Measurements from ENCODE around the gene LDLRAD3.

LDLRAD3 gene

DNA sequence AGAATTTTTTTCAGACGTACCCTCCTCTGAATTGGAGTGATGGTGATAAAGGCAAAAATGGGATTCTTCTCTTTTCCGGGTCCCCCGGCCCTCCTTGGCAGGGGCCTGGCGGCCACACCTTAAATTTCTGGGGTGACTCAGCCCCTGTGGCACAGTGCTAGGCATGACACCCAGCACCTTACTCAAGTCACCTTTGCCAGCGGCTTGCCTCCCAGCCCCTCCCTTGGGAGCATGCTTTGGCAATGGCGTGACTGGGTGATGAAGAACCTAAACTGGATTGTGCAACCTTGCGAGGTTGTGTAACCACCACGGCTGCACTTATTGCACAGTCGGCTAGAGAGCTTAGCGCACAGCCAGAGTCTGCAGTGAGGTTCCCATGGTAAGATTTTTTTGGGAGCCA, 16.2 kb upstream of the LDLRAD3 start:
- DNase-seq (ENCODE audit: low spot score), result no peak

GRCh38 chr11:35928688-35929395, 15.0 kb upstream of the LDLRAD3 start:
- no peak for DNase-seq (ENCODE audit: low spot score)

- DNase-seq (ENCODE audit: low spot score), result no peak
Measured at GRCh38 chr11:35930466-35930865, 13.4 kb upstream of the LDLRAD3 start.

DNA sequence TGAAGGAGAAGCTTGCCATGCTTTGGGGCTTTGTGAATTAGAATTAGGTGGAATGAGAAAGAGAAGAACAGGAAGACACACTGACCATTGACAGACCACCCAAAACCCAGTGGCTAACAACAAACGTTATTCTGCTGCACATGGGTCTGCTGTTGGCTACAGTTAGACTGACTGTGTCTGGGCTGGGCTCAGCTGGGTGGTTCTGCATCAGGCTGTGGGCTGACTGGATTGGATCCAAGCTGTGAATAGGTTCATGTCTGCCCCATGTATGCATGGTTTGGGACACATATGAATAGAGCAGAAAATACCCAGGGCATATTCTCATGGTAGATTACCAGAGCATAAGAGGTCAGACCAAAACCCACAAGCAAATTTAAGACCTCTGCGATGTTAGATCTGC, 11.7 kb upstream of the LDLRAD3 start:
- DNase-seq (ENCODE audit: low spot score), result no peak

DNA sequence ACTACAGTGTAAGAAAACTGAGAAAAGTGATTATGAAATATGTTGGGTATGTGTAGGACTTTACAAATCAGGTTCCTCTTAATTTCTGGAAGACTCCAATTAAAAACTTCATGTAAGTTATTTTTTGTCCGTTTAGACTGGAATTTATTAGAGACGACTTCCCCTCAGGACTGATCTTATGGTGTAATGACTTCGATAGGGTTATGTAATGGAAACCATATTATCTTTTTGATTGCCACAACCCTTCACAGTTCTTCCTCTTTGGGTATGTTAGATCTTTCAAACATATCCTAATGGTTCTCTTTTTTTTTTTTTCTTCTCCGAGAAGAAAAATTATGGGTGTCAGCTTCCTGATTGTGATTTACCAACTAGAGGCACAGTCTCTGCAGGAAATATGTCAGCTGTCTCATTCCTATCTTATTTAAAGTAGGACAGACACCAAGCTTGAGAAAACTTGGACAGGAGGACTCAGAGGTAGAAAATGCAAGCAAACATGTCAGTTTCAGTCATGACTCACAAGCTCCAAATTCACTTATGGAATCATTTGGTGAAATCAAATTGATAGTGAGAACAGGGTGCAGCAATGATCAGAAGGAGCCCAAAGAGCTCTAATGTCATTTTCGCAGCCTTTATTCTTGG, 11.1 kb upstream of the LDLRAD3 start:
- DNase-seq (ENCODE audit: low spot score), result no peak

GRCh38 chr11:35933320-35933871, 10.5 kb upstream of the LDLRAD3 start:
- no peak for DNase-seq (ENCODE audit: low spot score)

- no peak for DNase-seq (ENCODE audit: low spot score)
Measured at GRCh38 chr11:35934271-35934670, 9.6 kb upstream of the LDLRAD3 start.

GRCh38 chr11:35934981-35935380, 8.9 kb upstream of the LDLRAD3 start:
- DNase-seq (ENCODE audit: low spot score), result no peak

DNA sequence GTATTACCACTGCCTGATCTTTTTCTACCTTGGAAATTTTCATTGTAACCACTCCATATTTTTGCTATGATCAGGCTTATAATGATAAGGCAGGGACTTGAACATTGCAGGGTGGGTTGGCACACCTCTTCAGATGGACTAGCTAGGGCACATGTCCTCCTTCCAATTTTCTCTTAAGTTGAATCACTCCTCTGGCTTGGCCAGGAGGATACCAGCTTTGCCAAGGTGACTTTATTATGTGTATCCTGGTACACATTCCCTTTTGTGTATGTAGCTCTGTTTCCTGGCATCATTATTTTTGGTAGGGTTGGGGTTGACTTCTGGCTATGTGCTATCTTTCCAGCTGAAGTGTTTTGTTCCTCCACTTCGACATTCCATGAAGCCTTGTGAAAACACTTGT, 8.5 kb upstream of the LDLRAD3 start:
- no peak for DNase-seq (ENCODE audit: low spot score)

- no peak for DNase-seq (ENCODE audit: low spot score)
Measured at GRCh38 chr11:35937111-35937510, 6.8 kb upstream of the LDLRAD3 start.

GRCh38 chr11:35937700-35938099, 6.2 kb upstream of the LDLRAD3 start:
- no peak for DNase-seq (ENCODE audit: low spot score)

- no peak for DNase-seq (ENCODE audit: low spot score)
Measured at GRCh38 chr11:35938231-35938630, 5.6 kb upstream of the LDLRAD3 start.

- DNase-seq (ENCODE audit: low spot score), result no peak
Measured at GRCh38 chr11:35943309-35943708, 553 bp upstream of the LDLRAD3 start.

- DNase-seq (ENCODE audit: low spot score), result peak; percentile 36
Measured at GRCh38 chr11:35944503-35945136, 758 bp downstream of the LDLRAD3 start.

DNA sequence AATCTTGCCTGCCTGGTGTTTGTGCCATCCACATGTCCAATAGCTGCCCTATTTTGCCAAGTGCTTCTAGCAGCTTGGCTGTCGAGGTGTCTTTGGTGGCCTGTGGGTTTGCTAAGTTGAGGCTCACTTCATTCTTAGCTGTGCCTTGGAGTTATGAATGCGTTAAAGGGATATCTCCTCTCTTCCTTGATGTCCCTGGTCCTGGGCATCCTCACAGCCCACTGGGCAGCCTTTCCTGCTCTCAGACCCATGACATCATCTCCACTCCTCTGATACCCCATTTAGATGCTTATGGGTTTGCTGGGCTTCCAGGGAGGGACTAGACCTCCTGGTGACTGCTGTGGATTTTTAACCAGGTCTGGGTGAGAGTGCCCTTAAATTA, 1.3 kb downstream of the LDLRAD3 start:
- no peak for DNase-seq (ENCODE audit: low spot score)

GRCh38 chr11:35946766-35947165, 2.9 kb downstream of the LDLRAD3 start:
- DNase-seq (ENCODE audit: low spot score), result no peak

GRCh38 chr11:35947437-35947836, 3.6 kb downstream of the LDLRAD3 start:
- no peak for DNase-seq (ENCODE audit: low spot score)

DNA sequence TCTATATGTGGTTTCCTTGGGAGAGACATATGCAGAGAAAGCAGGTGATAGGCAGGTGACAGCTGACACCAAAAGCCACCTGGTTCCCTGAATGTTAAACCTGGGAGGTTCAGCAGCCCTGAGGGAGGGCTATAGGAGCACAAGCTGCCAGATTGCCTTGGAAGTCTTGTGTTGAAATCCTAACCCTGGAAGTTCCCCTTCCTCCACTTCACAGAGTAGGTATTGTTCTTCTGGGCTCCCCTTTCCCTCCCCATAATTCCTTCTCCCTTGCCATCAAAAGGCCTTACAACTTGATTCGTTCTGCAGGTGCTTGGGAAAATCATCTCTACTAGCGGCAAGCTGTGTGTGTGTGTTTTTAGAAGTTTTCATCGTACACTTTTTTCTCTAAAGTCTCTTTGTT, 5.4 kb downstream of the LDLRAD3 start:
- no peak for DNase-seq (ENCODE audit: low spot score)

DNA sequence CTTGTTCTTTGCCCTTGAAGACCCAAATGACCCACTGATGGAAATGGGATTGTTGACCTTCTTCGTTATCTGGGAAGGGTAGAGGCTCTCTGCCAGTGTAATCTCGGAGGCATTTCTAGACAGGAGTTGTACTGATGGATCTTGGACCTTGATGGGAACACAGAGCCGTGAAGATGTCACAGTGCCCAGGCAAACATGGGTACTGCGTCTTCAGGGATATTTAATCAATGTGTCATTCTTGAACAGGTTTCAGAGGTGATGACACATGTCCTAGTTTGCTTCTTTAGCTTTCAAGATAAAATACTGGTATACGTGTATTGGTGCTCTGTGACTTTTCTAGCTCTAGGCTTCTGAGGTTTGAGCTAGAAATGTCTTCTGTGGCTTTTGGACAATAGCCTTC, 6.2 kb downstream of the LDLRAD3 start:
- DNase-seq (ENCODE audit: low spot score), result no peak

- no peak for DNase-seq (ENCODE audit: low spot score)
Measured at GRCh38 chr11:35951680-35952079, 7.8 kb downstream of the LDLRAD3 start.

DNA sequence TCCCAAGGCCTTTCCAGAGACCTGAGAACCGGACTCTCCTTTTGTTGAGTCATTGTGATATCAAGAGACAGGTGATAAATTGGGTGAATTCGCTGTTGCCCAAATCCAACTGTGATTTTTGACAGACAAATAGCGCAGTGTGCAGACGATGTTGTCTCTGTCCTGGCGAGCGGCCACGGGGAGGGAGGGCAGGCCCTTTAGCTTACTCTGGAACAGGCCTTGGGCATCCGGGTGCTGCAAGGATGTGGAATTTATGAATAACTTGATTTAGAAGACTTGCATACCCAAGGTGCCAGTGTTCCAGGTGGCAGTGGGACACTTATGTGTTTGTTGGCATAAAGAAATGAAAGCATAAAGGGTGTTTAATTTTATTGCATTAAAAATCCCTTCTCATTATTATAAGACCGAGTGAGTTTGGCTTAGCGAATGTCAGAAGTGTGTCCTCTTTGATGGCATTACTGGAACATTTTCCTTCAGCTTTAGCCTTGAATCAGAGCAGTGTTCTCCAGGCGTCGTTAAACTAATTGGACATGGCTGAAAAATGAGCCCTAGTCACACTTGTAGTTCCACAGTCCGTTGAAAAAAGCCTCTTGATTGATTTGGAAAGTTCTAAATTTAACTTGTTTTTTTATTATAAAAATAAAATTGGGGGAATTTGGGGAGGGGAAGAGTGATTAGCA, 9.4 kb downstream of the LDLRAD3 start:
- no peak for DNase-seq (ENCODE audit: low spot score)

GRCh38 chr11:35954205-35954604, 10.3 kb downstream of the LDLRAD3 start:
- no peak for DNase-seq (ENCODE audit: low spot score)

- no peak for DNase-seq (ENCODE audit: low spot score)
Measured at GRCh38 chr11:35955636-35956035, 11.8 kb downstream of the LDLRAD3 start.
